Measurements from ENCODE around the gene COMMD2.
A peak's percentile ranks its signal among the peaks of the same experiment; 100 is the strongest.

COMMD2 gene

DNA sequence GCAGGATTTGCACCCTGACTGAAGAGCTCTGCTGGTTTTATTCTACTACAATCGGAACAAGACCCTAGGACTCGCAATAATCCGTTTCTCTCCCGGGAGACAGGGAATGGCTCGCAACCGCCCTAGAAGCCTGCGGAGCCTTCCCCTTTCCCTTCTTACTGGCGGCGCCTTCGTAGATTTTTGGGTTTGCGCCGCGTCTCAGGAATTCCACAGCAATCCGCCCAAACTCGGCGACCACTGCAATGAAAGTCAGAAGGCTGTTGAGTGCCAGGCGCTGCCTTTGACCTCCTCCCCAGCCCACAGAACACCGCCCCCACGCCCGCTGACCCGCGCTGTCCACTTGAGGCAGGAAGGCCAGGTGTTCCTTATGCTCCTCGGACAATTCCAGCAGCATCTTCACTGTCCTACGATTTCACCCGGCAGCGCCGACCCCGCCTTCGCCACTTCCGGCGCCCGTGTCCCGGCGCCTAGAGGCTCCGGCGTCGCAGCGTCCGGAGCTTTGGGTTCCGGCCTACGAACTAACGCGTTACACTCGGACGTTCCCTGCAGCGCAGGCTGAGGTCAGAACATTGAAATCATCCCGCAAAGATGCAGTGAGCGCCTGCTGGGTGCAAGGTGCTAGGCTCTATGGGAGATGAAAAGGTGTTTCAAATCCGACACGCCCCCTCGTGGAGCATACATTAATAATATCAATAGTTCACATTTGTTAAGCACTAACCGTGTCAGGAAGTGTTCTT, at the start of gene COMMD2:
Gene COMMD2, minus strand, starts transcription at position 439 of the 737 bp plus-strand sequence. Its CDS starts 45 bp downstream, at position 394.
- DNase-seq: peak; percentile 79

DNA sequence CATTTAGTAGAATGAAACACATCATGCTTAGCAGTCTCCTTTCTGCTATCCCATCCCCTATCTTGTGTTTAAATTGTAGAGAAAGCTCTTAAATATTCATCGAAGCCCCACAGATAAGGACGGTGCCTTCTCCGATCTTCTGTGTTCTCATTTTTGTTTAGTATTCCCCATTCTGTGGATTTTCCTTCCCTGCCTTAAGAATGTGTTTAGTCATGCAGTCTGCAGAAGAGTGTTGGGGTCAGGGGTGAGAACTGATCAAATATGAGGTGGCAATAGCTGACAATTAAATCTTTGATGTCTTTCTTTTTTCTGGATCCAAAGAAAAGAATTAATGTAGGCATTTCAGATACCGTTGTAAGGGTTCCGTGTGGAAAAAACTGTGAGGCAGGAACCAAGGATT, 49.4 kb upstream of the COMMD2 start:
- DNase-seq: no peak

DNA sequence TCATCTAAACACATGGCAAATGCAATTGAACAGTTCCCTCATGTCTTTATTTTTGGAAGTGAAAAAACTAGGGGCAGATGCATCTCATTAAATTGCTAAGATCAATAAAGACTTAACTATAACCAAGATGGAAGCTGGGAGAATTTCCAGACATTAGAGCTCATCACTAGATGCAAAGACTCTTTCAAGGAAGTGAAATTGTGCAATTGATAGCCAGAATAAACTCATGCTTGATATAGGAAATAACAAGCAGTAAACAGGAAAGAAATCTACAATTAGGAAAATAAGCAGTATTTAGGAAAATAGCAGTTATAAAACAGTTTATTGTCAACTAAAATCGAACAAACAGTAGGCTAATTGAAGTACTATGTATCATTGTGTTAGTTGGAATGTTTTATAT, 48.9 kb upstream of the COMMD2 start:
- DNase-seq: no peak

DNA sequence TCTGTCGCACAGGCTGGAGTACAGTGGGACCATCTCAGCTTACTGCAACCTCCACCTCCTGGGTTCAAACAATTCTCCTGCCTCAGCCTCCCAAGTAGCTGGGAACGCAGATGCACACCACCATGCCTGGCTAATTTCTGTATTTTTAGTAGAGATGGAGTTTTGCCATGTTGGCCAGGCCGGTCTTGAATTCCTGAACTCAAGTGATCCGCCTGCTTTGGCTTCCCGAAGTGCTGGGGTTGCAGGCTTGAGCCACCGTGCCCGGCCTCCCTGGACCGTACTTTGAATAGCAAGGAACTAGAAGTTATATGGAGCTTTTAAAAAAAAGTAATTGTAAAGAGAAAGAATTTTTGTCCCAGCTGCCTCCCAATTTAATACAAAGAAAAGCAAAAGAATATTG, 48.4 kb upstream of the COMMD2 start:
- DNase-seq: no peak

DNA sequence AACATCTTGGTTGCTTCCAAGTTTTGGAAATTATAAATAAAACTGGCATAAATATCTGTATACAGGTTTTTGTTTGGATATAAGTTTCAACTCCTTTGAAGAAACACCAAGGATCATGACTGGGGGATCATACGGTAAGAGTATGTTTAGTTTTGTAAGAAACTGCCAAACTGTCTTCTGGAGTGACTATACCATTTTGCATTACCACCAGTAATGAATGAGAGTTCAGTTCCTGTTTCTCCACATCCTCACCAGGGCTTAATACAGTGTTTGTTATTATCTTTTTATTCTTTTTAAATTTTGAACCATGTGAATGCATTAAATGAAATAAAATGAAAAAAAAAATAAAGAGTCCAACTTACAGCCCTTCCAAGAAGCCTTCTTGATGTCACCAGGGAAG, 43.7 kb upstream of the COMMD2 start:
- no peak for DNase-seq

DNA sequence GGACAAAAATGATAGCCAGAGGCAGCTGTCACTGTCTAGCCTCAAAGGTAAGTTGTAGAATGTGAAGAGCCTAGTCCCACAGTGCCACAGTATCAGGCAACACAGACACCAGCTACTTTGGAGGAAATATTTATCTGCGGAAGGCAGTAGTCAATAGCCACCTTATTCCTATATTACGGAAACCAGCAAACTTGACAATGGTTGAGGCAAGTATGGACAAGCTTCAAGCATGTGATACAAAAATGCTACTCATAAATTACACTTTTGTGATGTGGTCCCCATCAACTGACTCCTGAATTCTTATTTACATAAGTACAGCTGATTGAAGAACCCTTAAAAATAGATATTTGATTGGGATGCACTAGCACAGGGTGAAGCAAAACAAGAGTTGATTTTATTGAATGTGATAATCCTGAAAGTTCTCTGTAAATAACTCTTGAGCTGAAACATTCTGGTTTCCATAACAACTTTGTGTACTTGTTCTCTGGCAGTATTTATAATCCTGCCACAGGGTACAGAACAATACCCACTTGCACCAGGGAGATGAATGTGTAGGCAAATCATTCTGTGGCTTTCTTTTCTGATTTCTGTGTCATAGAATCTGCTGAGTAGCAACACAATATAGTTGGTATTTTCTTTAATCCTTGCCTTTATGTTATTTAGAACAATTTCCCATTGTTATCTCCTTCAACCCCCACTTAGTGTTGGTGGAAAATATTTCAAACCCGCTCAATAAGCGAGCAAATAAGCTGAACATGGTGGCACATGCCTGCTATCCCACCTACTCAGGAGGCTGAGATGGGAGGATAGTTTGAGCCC, 40.4 kb upstream of the COMMD2 start, which contains the start of gene ANKUB1:
Gene ANKUB1, minus strand, starts transcription at position 103 of the 819 bp plus-strand sequence. CDS start 188 bp downstream, outside the sequence.
- DNase-seq: no peak

DNA sequence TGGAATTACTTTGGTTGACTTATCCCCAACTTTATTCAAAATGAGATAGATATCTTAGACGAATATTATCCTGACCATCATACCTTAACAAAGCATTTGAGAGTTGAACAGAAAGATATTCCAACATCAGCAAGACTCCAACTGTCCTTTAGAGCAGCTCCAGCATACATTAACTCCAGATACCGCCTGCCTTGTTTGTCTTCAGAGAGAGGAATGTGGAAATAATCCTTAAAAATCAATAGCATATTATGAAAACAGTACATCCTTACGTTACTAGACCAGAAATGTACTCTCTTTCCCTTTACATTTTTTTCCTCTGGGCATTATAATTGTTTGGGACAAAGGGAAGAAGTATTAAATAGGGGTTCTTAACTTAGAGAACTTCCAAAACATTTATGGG, 38.4 kb upstream of the COMMD2 start:
- no peak for DNase-seq

DNA sequence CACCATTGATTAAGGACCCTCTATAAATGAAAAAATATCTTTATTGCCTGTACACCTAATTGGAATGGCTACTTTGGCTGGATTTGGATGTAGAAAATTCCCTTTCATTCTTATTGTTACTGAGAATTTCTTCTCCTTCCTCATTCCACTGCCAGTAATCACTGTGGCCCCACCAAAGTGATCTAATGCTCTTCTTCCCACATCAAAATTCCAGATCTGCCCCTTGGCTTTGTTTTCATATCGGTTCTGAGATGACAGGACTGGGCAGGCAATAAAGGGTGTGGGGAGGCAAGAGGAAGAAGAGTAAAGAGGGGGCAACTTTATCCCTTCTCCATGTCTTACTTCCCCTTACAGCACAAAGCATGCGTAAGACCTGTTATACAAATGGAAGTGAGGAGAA, 38.0 kb upstream of the COMMD2 start:
- DNase-seq: no peak

DNA sequence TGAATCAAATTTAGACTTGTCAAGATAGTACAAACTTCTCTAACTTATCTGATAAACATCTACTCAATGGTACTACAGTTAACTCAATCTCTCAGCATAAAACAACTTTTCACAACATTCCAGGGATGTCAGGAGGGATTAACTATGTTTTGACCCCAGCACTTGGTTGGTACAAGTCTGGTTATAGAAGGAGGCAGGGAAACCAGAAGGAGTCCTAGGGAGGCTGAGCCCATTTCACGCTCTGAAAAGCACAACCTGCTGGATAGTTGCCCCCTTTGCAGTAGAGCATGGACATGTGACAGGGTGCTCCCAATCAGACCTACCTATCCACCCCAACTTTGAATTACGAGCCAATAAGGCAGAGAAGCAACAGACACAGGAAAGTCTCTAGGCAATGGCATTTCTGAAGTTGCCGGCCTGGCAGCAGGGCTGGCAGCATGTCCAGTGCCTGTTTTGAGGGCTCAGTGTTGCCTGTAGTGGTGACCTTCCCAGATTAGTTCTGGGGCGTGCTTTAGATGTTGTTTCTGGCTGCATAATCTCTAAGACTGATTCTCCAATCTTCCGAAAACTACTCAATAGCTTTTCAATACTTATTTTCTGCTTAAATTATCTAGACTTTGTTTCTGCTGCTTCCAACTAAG, 31.9 kb upstream of the COMMD2 start:
- DNase-seq: no peak

DNA sequence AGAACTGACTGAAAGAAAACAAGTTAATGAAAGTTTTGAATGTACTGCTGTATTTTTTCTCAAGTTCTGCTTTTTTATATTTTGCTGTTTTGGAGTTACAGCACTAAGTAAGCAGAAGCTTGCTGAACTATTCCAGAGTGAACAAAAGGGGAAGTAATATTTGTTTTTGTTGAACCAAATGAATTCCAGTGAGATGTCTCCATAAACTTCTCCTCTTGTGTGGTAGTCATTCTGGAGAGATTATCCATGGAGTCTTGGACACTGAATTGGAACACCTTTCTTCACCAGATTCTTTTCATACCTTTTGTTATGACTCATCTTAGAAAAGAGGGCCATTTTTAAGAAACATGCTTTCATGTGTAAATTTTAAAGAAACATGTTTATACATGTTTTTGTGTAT, 31.3 kb upstream of the COMMD2 start:
- DNase-seq: no peak

DNA sequence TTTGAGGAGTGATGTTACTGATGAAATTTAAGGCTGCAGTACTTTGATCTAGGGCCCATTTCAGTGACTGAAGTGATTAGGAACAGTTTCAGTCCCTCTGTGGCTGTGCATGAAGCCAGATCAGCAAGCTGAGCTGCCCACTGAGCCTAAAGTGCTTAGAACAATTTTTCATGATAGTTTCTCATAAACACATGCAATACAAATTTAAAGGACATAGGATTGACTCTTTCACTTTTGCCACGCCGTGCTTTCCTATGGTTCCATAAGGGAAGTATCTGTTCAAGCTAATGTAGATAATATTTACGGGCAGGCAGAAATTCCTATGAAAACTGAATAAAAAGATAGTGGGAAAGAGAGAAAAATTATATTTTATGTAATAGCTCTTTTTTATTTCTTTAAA, 29.5 kb upstream of the COMMD2 start:
- no peak for DNase-seq

DNA sequence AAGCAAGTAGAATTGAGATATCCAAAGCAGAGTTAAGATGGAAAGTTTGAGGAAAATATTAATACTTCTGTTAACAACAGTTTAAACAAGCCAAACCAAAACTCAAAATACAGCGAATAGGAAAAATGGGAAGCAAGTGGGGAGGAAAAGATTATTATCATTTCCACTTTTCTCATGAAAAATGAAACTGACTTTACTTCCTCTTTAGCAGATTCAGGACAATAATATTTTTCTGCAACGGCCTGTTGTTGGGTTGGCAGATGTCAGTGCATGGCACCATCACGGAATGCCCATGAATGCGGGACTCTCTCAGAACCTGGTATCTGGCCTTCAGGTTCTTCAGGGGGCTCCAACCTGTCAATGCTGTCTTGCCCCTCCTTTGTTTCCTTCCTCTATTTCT, 28.9 kb upstream of the COMMD2 start:
- no peak for DNase-seq

DNA sequence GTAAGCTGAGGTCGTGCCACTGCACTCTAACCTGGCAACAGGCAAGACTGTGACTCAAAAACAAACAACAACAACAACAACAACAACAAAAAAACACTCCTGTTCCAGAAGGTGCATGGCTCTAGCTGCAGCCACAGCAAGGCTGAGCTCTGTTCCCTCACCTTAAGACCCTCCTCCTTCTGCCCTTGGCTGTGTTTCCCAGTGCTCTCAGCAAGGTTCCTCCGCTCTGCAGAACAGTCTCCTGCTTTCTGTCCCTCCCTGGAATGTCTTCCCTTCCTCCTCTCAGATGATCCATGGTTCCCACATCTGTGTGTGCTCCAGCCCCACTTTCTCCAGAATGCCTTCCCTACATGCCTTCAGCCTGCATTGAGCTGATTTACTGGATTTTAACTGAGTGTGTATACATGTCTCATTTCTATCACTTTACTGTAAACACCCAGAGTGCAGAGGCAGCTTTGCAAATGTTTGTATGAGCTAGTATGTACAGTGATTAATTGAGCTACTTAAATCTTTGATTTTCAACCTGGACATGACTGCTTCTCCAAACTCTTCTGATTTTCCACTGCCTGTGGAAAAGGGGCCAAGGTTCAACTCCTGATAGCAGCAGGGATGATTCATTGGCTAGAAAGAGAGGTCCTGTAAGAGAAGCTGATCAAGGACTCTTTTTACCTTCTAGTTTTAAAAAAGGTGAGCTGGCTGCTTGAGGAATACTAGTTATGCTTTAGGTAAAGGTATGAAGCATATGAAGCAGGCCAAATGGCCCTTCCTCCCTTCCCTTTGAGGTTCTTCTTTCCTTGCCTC, 25.3 kb upstream of the COMMD2 start:
- DNase-seq: no peak

DNA sequence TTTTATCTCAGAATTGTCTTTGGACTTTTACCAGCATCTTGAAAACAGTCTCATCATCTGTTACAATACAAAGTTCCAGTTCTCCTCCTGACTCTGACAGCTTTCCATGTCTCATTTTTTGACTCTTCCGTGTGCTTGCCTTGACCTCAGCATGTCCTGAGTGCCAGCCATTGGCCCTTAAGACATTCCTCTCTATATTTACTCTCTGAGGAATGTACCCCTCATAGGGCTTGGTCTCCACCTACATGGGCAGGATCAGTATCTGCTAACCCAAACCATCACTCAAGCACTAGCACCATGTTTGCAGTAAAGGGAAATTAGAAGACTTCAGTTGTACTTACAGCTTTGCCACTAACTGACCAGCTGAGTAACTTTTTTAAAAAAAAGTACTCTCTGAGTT, 23.9 kb upstream of the COMMD2 start:
- DNase-seq: no peak

DNA sequence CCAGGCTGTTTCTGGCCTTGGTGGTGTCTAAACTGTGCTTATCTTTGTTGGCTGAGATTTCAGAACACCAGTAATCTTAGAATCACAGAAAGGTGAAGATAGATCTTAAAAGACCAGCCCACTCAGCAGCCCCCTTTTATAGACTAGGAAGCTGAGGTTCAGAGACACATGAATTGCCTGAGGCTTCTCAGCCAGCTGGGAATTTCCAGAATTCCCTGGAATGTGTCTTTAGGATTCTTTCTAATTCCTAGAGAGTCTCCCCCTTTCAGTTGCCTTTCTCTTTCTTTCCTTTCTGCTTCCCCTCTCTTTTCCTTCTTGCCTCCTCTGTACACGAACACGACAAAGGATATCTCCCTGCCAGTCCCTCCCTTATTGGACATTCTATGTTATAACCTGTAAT, 20.6 kb upstream of the COMMD2 start:
- no peak for DNase-seq

DNA sequence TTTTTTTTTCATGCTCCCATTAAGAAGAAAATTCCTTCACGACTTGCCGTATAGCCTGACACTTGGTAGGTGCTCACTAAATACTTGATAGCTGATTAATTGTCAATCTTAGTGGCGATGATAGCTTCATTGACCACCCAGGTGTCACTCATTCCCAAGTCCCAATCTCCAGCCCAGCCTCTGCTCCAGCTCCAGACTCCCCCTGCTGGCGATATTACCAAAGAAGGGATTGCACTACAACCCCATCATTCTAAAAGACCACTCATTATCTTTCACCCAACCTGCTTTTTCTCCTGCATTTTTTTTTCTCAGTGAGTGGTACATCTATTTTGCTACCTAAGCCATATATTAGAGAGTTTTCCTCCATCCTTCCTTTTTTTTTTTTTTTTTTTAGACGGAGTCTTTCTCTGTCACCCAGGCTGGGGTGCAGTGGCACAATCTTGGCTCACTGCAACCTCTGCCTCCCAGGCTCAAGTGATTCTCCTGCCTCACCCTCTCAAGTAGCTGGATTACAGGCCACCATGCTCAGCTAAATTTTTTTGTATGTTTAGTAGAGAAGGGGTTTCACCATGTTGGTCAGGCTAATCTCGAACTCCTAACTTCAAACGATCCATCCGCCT, 19.5 kb upstream of the COMMD2 start:
- peak; percentile 52 for DNase-seq

DNA sequence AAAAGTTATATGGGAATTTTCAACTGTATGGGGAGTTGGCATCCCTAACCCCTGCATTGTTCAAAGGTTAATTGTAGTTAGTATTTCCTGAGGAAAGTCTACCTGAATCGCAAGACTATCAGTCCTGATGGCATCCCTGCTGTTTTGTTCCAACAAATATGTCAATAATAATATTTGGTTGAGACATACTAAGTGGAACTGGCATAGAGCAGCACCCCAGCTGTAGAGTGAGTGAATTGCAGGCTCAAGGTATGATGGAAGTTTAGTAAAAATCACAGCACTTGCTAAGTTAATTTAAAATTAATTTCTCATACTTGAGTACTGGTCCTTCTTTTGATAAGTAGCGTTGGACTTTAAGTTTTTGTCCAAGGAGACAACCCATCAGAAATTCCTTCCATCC, 18.0 kb upstream of the COMMD2 start:
- no peak for DNase-seq

DNA sequence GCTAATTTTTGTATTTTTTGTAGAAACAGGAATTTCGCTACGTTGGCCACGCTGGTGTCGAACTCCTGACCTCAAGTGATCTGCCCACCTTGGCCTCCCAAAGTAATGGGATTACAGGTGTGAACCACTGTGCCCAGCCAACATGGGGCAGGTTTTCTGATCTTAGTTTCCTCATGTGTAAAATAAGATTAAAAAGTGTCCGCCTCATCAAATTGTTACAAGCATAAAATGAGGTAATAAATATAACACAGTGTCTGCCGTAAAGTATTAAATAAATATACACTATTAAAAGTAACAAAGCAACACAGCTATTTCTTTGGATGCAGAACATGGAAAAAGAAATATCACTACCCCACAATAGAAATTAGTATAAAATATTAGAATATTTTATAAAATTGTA, 16.4 kb upstream of the COMMD2 start:
- DNase-seq: no peak

DNA sequence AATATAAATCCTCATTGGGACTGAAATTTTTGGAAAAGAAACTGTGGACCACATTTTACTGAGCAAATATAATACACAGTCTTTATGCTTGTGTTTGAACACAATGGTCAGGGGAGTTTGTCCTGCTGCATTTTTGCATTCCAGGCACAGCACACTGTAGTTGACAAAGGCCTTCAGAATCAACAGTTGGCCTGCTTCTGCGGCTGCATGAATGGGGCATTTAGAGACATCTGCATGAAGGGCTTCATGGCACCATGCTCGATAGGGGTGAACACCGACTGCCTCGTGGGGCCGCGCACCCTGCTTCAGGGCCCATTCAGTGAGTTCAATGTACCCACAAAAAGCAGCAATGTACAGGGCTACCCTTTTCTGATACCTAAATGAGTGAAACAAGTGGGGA, 15.4 kb upstream of the COMMD2 start:
- no peak for DNase-seq

DNA sequence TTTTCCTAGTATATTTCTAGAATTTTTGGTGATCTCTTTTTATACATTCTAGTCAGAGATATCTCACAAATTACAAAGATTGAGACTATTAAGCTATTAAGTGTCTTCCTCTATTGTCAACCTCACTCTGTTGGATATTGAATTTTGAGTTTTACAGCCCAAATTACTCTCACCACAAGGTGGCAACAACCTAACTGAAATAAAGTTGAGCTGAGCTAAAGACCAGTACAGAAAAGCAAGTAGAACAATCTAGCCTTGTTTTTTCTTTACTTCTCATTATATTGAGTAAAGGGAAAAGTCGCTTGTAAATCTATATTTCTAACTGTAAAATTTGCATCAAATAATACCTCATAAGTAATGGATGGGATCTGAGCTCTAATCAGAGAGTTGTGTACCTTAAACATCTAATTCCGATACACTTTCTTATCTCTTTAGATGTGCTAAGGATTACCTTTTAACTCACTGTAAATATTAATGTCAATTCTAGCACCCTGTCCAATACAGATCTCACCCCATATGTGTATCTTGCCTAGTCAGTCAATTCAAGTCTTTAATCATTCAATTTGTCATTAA, 13.6 kb upstream of the COMMD2 start:
- no peak for DNase-seq

DNA sequence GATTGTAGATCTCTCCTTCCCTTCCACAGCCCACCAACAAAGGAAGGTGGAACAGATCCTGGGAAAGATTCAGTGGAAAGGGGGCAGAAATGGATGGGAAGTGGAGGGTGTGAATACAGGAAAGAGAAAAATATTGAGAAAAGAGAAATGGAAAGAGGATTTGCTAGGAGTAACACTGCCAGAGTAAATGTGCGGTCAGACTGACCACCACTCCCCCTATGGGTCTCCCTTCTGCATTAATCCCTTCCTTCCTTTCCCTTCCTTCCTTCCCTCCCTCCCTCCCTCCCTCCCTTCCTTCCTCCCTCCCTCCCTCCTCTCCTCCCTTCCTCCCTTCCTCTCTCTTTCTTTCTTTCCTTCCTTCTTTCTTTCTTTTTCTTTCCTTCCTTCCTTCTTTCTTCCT, 12.0 kb upstream of the COMMD2 start:
- no peak for DNase-seq

DNA sequence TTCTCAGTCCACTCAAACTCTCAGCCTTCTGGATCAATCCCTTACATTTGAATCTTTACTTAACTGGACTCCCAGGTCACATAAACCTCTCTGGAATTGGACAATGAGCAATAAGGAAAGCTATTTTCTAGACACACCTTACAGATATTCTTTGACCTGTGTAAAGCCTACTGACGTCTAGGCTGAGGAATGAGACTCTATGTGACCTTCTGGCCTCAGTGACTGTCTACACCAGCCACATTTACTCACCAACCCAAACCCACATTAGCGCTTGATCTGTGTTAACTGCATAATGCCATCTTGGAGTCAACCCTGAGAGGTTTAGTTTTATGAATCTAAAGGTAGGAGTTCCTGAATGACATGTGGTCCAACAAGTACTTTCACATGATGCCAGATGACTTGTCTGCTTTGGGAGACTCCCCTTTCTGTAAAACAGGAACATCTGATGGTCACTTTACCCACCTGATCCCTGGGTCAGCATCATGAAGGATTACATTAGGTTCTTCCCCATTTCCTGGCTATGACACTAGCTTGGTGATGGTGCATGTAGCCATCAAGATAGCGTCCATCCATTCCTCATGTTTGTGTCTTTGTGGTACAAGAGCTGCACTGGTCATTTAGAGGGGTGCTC, 11.4 kb upstream of the COMMD2 start:
- DNase-seq: no peak

All from CD4-positive, alpha-beta T cell treated with Interleukin-17A for 4 hours (primary cell).